Astrocyte (in vitro differentiated cells and primary cell): Measurements from ENCODE around the gene STXBP5.

Source experiments
- CTCF ChIP-seq: IDR thresholded peaks from 2 replicates; pipeline ENCODE4 v1.5.1; 2011; ENCODE audit warnings: low read depth, mild to moderate bottlenecking, inconsistent platforms, low read length, moderate library complexity; ENCODE audit not compliant: insufficient read depth
- EZH2 ChIP-seq: IDR thresholded peaks from 2 replicates; pipeline ENCODE4 v1.6.1; 2012; ENCODE audit warnings: mild to moderate bottlenecking, low read length, inconsistent platforms; ENCODE audit not compliant: insufficient read depth

GRCh38 chr6:147195987-147196386 lies 8.2 kb upstream of the STXBP5 start:
- TF ChIP-seq CTCF (no peak), EZH2 (no peak)
